GM12872 (cell line): Measurements from ENCODE around the gene GPR142.

Source experiments
- TF ChIP-seq, protein P1 (sequence below): IDR thresholded peaks from 3 replicates; pipeline ENCODE4 v1.5.1; 2011; ENCODE audit warnings: low read depth, mild to moderate bottlenecking, low read length, moderate library complexity; ENCODE audit not compliant: insufficient read depth

GPR142 gene

DNA sequence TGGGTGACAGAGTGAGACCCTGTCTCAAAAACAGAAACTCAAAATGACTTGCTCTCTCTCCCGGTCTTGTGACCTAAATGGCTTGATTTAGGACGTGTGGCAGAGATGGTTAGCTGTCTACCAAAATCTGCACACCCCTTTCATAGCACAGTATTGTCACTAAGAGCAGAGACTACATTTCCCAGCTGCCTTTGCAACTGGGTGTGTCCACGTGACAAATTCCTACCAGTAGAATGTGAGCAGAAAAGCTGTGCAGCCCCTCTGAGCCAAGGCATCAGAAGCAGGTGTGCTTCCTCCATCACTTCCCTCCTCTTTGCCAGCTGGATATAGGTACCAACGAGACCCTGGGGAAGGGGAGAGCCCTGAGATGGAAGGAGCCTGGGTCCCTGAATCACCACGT lies 25.5 kb downstream of the GPR142 start:
- TF ChIP-seq, protein P1, sequence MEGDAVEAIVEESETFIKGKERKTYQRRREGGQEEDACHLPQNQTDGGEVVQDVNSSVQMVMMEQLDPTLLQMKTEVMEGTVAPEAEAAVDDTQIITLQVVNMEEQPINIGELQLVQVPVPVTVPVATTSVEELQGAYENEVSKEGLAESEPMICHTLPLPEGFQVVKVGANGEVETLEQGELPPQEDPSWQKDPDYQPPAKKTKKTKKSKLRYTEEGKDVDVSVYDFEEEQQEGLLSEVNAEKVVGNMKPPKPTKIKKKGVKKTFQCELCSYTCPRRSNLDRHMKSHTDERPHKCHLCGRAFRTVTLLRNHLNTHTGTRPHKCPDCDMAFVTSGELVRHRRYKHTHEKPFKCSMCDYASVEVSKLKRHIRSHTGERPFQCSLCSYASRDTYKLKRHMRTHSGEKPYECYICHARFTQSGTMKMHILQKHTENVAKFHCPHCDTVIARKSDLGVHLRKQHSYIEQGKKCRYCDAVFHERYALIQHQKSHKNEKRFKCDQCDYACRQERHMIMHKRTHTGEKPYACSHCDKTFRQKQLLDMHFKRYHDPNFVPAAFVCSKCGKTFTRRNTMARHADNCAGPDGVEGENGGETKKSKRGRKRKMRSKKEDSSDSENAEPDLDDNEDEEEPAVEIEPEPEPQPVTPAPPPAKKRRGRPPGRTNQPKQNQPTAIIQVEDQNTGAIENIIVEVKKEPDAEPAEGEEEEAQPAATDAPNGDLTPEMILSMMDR, result no peak

DNA sequence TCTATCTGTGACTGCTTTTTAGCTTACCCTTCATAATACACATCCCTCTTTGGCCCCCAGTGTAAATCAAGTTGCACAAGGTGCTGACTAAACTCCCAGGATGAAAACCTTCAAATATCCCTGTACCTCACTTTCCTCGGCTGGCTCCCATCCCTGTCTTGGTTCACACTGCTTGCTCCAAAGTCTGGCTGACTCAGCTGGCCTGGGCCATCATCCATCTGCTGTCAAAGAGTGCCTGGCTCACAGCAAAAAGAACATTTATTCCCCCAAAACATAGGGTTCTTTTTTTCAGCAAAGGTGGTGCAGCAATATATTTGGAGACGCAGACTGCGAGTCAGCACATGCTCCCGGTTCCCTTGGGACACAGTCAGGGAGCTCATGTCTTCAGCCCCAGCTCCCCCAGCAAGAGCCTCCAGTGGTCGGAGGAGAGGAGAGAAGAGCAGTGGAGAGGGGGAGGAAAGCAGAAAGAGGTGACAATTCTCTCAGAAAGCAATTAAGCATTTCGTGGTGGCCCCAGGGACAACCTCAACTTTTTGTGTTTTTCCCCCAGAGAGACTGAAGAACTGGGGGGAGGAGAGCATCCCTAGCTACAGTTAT lies 26.1 kb downstream of the GPR142 start:
- TF ChIP-seq, protein P1, result no peak

DNA sequence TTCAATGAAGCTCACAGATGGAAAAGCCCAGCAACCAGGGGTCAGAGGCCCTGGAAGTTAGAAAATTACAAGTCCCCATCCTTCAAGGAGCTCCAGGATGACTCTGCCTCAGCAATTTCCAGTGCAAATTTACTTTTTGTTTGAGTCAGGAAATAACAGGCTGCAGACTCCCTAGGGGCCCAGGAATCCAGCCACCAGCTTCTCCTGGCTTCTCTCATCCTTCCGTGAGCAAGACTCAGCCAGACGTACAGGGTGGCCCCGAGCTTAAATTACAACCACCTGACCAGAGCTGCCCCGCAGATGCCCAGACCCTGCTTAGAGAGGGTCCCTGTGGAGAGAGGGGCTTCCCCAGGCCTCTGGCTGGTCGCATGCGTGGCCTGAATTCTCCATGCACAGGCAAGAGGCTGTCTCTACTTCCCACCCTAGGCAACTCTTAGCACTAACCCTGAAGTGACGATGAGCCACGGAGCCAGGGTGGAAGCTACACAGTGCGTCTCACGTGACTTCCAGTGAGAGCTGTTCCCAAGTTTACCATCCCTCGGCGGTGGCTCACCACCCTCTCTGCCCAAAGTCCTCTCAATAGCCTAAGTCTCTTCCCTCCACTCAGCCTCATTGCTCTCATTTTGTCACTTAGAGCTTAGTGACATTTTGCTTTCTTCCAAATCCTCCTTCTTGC lies 27.1 kb downstream of the GPR142 start:
- TF ChIP-seq, protein P1, result no peak

DNA sequence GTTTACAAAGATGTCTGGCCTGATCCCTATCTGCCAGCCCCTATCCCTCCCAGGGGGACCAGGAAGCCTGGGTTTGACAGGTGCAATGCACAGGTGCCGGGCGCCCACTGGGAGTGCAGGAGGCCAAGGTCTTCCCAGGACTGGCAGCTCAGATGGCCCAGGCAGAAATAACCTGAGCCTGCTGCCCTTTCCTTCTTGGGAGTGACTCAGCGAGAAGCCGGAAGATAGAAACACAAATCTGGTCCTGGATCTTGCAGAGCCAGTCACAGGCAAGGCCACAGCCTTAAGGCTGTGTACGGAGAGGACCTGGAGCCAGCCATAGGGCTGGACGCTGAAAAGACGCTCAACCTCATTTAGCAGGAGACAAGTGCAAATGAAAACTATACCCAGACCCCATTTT lies 27.7 kb downstream of the GPR142 start:
- TF ChIP-seq, protein P1, result no peak

DNA sequence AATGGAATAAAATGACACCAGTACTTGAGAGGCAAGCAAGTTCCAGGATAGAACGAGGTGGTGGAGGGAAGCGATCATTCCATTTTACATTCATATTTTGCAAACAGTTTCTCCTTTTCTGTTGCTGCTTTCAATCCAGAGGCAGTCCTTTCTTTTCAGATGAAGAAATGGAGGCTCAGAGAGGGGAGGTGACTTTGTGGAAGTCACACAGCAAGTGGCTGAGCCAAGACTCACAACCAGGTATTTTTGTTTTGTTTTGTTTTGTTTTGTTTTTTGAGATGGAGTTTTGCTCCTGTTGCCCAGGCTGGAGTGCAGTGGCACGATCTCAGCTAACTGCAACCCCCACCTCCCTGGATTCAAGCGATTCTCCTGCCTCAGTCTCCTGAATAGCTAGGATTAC lies 29.3 kb downstream of the GPR142 start:
- TF ChIP-seq, protein P1, result no peak

DNA sequence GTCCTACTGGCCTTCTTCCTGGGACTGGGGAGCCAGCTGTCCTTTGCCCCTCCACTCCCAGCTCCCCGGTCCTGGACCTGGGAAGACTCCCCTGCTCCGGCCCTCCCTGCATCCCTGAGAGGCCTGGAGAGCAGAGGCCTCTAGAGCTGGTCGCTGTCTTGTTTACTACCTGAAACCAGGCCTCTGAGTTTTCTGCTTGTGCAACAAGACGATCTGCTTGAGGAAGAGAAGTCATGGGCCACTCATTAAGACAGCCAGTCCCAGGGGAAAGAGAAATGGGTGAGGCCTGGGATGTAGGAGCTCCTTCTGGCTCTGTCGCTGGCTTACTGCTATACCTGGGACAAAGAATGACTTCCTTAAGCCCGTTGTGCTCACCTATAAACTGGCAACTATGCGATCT lies 34.7 kb downstream of the GPR142 start:
- TF ChIP-seq, protein P1, result no peak

DNA sequence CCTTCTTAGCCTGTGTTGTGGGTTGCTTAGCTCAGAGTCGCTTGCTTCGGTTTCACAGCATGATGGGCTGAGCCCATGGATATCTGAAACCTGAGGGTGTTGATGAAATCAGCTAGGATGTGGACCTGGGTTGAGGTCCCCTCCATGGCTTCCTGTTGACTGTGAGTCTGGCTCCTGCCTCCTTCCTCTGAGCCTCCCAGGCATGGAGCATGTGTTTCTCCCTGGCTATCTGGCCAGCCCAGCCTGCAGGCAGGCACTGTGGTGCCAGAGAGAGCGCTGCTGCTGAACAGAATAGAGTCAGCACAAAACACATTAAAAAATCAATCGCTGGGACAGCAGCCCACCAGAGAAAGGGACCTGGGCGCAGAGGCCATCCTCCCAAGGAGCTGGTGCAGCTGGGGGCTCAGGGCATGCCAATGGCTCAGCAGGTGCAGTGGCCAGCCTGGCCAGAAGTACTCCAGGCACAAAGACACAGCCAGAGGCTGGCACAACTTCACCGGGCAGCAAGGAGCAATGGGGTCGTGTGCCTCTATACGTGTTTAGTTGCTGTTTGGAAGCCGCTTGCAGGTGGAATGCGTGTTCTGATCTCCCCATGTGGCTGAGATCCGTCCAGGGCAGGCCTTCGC lies 36.3 kb downstream of the GPR142 start:
- TF ChIP-seq, protein P1, result no peak
